ENCODE measurements around the gene PCDHGA1. TPM values are rescaled to one million over a fixed set of nuclear protein-coding genes. Genes with fewer than 3 reads are reported as not detected.
A peak's percentile ranks its signal among the peaks of the same experiment; 100 is the strongest.

Gene PCDHGA1
- total RNA-seq, 1 donor from 2014 or later = 3.3 TPM

- peak; percentile 52 to 73 for DNase-seq (ENCODE audit: low spot score in 2 of 2)
- no peak for FAIRE-seq
Observed at GRCh38 chr5:141524604-141525597, 194.6 kb downstream of the PCDHGA1 start.

- no peak for DNase-seq (ENCODE audit: low spot score in 2 of 2)
- FAIRE-seq = no peak
Observed at GRCh38 chr5:141525653-141526052, 195.3 kb downstream of the PCDHGA1 start.

GRCh38 chr5:141527426-141527825 is 197.1 kb downstream of the PCDHGA1 start:
- FAIRE-seq = no peak

GRCh38 chr5:141528291-141528984 is 198.1 kb downstream of the PCDHGA1 start:
- FAIRE-seq (no peak), DNase-seq (ENCODE audit: low spot score in 2 of 2) (no peak)

More at GRCh38 chr5:141527426-141527825, 197.1 kb downstream of the PCDHGA1 start:
- DNase-seq (ENCODE audit: low spot score in 2 of 2) = no peak

- DNase-seq (ENCODE audit: low spot score in 2 of 2) (no peak), FAIRE-seq (no peak)
Observed at GRCh38 chr5:141529002-141529401, 198.7 kb downstream of the PCDHGA1 start.

- FAIRE-seq (no peak), DNase-seq (ENCODE audit: low spot score in 2 of 2) (no peak)
Observed at GRCh38 chr5:141529873-141530272, 199.6 kb downstream of the PCDHGA1 start.

- no peak for FAIRE-seq
Observed at GRCh38 chr5:141532726-141533125, 202.4 kb downstream of the PCDHGA1 start.

GRCh38 chr5:141533897-141534296 is 203.6 kb downstream of the PCDHGA1 start:
- no peak for FAIRE-seq
- no peak for DNase-seq (ENCODE audit: low spot score in 2 of 2)

More at GRCh38 chr5:141532726-141533125, 202.4 kb downstream of the PCDHGA1 start:
- no peak for DNase-seq (ENCODE audit: low spot score in 2 of 2)

GRCh38 chr5:141534492-141535213 is 204.3 kb downstream of the PCDHGA1 start:
- DNase-seq (ENCODE audit: low spot score in 2 of 2) = no peak
- FAIRE-seq = no peak

GRCh38 chr5:141543053-141543452 is 212.7 kb downstream of the PCDHGA1 start:
- DNase-seq (ENCODE audit: low spot score in 2 of 2) (no peak), FAIRE-seq (no peak)

- DNase-seq (ENCODE audit: low spot score in 2 of 2) = no peak
Observed at GRCh38 chr5:141547488-141547887, 217.2 kb downstream of the PCDHGA1 start.

GRCh38 chr5:141547921-141548320 is 217.6 kb downstream of the PCDHGA1 start:
- FAIRE-seq = no peak

More at GRCh38 chr5:141547488-141547887, 217.2 kb downstream of the PCDHGA1 start:
- FAIRE-seq = no peak

GRCh38 chr5:141557681-141558136 is 227.4 kb downstream of the PCDHGA1 start:
- DNase-seq (ENCODE audit: low spot score in 2 of 2) = peak; percentile 6 to 32
- FAIRE-seq = peak; percentile 17

More at GRCh38 chr5:141547921-141548320, 217.6 kb downstream of the PCDHGA1 start:
- DNase-seq (ENCODE audit: low spot score in 2 of 2) = no peak

- DNase-seq (ENCODE audit: low spot score in 2 of 2) (no peak), FAIRE-seq (no peak)
Observed at GRCh38 chr5:141558150-141558549, 227.8 kb downstream of the PCDHGA1 start.

- FAIRE-seq (no peak), DNase-seq (ENCODE audit: low spot score in 2 of 2) (no peak)
Observed at GRCh38 chr5:141559461-141559860, 229.1 kb downstream of the PCDHGA1 start.

- DNase-seq (ENCODE audit: low spot score in 2 of 2) (no peak), FAIRE-seq (no peak)
Observed at GRCh38 chr5:141560151-141560550, 229.8 kb downstream of the PCDHGA1 start.

GRCh38 chr5:141560725-141561483 is 230.6 kb downstream of the PCDHGA1 start:
- FAIRE-seq (peak; percentile 60), DNase-seq (ENCODE audit: low spot score in 2 of 2) (peak; percentile 39 to 41)
